ENCODE results near the gene NRG4. TPM values are rescaled to one million over a fixed set of nuclear protein-coding genes. Genes with fewer than 3 reads are reported as not detected.

NRG4 gene
- under 1 TPM; 0.32 to 0.58 TPM for total RNA-seq
- polyA plus RNA-seq (ENCODE audit: insufficient read length in 6 of 6), result 1 to 10 TPM; 1.8 to 3.7 (median 2.4) TPM
- long read RNA-seq, donor 1, result 0 reads
- long read RNA-seq, donor 2, result 0 reads
- long read RNA-seq, donor 3, result 0 reads
- long read RNA-seq, donor 4, result 0 reads
- long read RNA-seq, donor 5, result 0 reads
- long read RNA-seq, donor 6, result 0 reads
- long read RNA-seq, donor 7, result 0 reads
- long read RNA-seq, donor 8, result 0 reads
- long read RNA-seq, donor 9, result 0 reads
- long read RNA-seq, donor 10, result 0 reads
- long read RNA-seq, donor 11, result 0 reads
- long read RNA-seq, donor 12, result 0 reads

- DNase-seq (peak in 2 of 4 donors; percentile 1 to 48), ATAC-seq (peak; percentile 57)
- no peak for TF ChIP-seq CTCF (IDR thresholded peaks at IDR 0.05)
- Histone ChIP-seq H3K27ac (no peak within 1 kb of the TSS), H3K9me3 (peaks cover 0 to 9% of the 10 kb centered on the region in 2 donors), H3K4me1 (peaks cover 0 to 4% of the 10 kb centered on the region in 2 donors), H3K4me3 (no peak within 1 kb of the TSS), H3K27me3 (peaks cover 3 to 11% of the 10 kb centered on the region in 2 donors), H3K36me3 (no peaks in the 10 kb centered on the region)
- intact Hi-C loops (cut with DNase I), result no loop called here
These were observed at the start of gene NRG4 for GRCh38 chr15:76011627-76012551. Gene NRG4, minus strand, starts transcription at chr15:76012424. Its CDS starts 1,194 bp downstream, at chr15:76011230.

DNA sequence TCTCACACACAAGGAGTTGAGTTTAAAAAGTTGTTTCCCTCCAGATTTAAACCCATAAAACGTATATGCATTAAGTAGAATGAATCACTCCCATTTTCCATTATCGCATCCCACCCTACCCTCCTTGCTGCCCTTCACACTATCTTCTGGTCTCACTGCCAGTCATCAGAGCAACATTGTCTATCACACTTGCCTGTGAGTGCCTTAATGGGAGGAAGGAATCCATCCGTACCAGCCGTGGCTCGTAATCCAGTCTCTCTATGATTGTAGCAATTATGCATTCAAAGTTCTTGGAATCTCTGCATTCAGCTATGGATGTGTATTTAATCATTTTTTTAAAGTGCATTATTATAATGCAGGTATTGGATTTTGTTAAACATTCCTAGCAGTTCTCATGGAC, 49.5 kb upstream of the NRG4 start:
- Histone ChIP-seq H3K27ac (no peak overlapping the region), H3K27me3 (peaks cover 18 to 67% of the 10 kb centered on the region in 2 donors), H3K4me3 (no peak overlapping the region), H3K4me1 (peaks cover 0 to 34% of the 10 kb centered on the region in 2 donors), H3K9me3 (no peaks in the 10 kb centered on the region), H3K36me3 (no peaks in the 10 kb centered on the region)
- ATAC-seq, result no peak
- TF ChIP-seq CTCF (IDR thresholded peaks at IDR 0.05), result no peak
- intact Hi-C loops (cut with DNase I), result loop anchor here in 1 of 2 donors (5.0 kb wide), 1 partner anchor 76 kb away; no protein-coding TSS in a partner anchor
- no peak for DNase-seq

GRCh38 chr15:76060118-76060989, 48.1 kb upstream of the NRG4 start:
- Histone ChIP-seq H3K27me3 (peaks cover 18 to 68% of the 10 kb centered on the region in 2 donors), H3K27ac (no peak overlapping the region), H3K9me3 (no peaks in the 10 kb centered on the region), H3K36me3 (no peaks in the 10 kb centered on the region), H3K4me3 (peak overlapping the region; percentile 34 to 50), H3K4me1 (peaks cover 0 to 34% of the 10 kb centered on the region in 2 donors)
- ATAC-seq (no peak), DNase-seq (no peak)
- intact Hi-C loops (cut with DNase I), result loop anchor here in 1 of 2 donors (5.0 kb wide), 1 partner anchor 77 kb away; no protein-coding TSS in a partner anchor
- no peak for TF ChIP-seq CTCF (IDR thresholded peaks at IDR 0.05)

DNA sequence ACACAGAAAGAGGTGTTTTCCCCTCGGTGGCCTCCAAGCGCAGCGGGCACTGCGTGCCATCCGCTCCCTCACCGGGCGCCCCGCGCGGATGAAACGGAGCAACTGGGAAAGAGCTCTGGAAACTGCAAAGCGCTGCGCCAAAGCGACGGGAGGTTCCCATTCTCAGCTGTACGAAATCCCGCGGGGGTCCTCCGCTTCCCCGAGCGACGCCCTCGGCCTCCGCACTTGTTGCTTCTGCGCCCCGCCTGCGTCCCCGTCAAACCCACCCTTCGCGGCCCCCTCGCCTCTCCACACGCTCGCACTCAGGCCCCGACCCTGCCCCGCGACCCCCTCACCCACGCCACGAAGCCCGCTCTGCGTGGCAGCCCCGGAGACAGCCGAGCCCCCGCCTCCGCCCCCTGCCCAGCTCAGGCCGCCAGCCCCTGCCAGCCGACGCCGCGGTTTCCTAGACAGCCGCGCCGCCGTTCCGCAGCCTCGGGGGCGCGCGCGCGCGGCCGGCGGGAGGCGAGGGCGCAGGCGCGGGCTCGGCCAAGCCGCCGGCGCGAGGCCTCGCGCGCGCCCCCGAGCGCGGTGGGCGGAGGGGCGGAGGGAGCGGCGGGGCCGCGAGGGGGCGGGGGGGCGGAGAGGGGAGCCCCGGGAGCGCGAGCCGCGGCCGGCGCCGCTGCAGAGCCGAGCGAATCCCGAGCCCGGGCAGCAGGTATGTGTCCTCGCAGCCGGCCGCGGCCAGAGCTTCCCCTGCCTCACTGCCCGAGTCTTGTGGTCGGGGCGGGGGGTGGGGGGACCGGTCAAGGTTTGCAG, 47.3 kb upstream of the NRG4 start, which contains the start of gene TMEM266:
TSS of gene TMEM266 (plus strand) at position 666 of the 798 bp plus-strand sequence. CDS start 74,279 bp downstream, outside the sequence.
- TF ChIP-seq CTCF (IDR thresholded peaks at IDR 0.05), result no peak
- Histone ChIP-seq H3K36me3 (no peaks in the 10 kb centered on the region), H3K27ac (no peak within 1 kb of the TSS), H3K27me3 (peaks cover 18 to 66% of the 10 kb centered on the region in 2 donors), H3K4me1 (peaks cover 0 to 29% of the 10 kb centered on the region in 2 donors), H3K9me3 (no peaks in the 10 kb centered on the region), H3K4me3 (peak within 1 kb of the TSS; percentile 34 to 50)
- ATAC-seq, result peak; percentile 64
- intact Hi-C loops (cut with DNase I), result loop anchor here in 1 of 2 donors (5.0 kb wide), 2 partner anchors 78 to 93 kb away; no protein-coding TSS in a partner anchor
- DNase-seq, result peak; percentile 35 to 85 (median 49)

All from left lung (tissue), 14 donors.